Neural progenitor cell (in vitro differentiated cells): ENCODE data around the gene FAM174A.

Experiments
- EZH2 ChIP-seq: fragments of 200-600 bp; sonication (generic); IDR thresholded peaks from 2 replicates; pipeline ENCODE4 v1.6.1; 2017; ENCODE audit warnings: antibody characterized with exemption, mild to moderate bottlenecking, moderate library complexity
- EZH2phosphoT487 ChIP-seq: fragments of 200-600 bp; sonication (generic); IDR thresholded peaks from 2 replicates; pipeline ENCODE4 v1.6.1; 2017; ENCODE audit warnings: antibody characterized with exemption
- TF ChIP-seq, protein P1 (sequence below): fragments of 200-600 bp; sonication (generic); IDR thresholded peaks from 2 replicates; pipeline ENCODE4 v1.5.1; 2017; ENCODE audit warnings: antibody characterized with exemption, mild to moderate bottlenecking

DNA sequence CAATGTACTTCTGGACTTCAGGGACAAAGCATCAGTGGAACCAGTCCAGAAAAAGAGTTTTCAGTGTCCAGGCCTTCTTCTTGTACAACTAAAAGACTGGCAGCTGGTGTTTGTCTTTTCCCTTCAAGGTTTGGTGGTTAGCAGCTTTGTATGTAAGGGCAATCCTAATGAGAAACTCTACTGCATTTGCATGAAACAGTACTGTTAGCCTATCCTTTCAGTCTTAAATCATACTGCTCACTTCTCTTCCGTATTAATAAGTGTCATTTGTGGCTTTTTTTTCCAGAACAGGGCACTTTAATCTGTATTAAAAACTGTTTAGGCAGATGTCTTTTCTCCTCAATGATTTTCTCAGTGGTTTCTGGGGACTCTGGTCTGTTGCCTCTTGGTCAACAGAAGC is 48.9 kb downstream of the FAM174A start:
- TF ChIP-seq, protein P1, sequence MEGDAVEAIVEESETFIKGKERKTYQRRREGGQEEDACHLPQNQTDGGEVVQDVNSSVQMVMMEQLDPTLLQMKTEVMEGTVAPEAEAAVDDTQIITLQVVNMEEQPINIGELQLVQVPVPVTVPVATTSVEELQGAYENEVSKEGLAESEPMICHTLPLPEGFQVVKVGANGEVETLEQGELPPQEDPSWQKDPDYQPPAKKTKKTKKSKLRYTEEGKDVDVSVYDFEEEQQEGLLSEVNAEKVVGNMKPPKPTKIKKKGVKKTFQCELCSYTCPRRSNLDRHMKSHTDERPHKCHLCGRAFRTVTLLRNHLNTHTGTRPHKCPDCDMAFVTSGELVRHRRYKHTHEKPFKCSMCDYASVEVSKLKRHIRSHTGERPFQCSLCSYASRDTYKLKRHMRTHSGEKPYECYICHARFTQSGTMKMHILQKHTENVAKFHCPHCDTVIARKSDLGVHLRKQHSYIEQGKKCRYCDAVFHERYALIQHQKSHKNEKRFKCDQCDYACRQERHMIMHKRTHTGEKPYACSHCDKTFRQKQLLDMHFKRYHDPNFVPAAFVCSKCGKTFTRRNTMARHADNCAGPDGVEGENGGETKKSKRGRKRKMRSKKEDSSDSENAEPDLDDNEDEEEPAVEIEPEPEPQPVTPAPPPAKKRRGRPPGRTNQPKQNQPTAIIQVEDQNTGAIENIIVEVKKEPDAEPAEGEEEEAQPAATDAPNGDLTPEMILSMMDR, result no peak
- no peak for TF ChIP-seq EZH2
- TF ChIP-seq EZH2phosphoT487, result no peak
